Hematopoietic multipotent progenitor cell treated with erythropoietin and hydrocortisone succinate and interleukin-3 and kit ligand, for 17 days (in vitro differentiated cells): ENCODE data around the gene GYPC.
"Not testable (repeated sequence)": the region's sequence is repeated elsewhere in the genome, so short reads cannot be mapped to it uniquely, and the experiment has no call there.

Experiments
- DNase-seq: peaks from one replicate; pipeline ENCODE4 v3.0.0-alpha.2; 2015; ENCODE audit warnings: low spot score

Gene GYPC

DNA sequence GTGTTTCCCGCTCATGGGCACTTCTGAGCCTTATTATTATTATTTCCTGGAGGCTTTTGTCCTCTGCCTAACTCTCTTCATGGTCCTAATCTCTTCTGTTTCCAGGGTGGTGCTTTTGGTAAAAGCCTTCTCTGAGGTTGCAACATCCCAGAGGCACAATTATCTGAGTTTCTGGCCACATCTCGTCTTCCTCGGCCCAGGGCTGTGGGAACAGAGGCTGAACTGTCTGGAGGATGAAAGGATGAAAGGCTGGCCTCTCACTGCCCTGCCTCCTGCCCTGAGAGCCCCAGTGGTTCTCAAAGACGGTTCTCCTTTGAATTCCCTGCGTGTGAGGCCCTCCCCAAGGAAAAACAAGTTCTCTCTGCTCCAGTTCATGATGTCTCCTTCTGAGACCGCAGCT lies 13.8 kb downstream of the GYPC start:
- peak; percentile 18 for DNase-seq

DNA sequence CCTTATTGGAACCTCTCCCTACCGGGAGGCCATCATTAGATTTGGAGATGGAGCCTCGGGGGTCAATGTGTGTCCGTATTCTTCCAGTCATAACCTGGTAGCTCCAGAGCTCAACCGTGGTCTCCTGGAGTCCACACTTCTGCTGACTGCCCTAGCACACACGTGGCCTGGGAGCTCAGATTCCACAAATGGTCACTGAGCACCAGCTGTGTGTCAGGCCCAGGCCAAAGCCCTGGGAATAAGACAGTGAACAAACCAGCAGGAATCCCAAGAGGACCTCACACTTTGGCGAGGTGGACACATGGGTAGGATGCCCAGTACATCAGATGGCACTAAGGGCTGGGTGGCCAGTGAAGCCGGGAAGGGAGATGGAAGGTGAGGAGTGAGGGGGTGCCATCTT lies 15.5 kb downstream of the GYPC start:
- no peak for DNase-seq

DNA sequence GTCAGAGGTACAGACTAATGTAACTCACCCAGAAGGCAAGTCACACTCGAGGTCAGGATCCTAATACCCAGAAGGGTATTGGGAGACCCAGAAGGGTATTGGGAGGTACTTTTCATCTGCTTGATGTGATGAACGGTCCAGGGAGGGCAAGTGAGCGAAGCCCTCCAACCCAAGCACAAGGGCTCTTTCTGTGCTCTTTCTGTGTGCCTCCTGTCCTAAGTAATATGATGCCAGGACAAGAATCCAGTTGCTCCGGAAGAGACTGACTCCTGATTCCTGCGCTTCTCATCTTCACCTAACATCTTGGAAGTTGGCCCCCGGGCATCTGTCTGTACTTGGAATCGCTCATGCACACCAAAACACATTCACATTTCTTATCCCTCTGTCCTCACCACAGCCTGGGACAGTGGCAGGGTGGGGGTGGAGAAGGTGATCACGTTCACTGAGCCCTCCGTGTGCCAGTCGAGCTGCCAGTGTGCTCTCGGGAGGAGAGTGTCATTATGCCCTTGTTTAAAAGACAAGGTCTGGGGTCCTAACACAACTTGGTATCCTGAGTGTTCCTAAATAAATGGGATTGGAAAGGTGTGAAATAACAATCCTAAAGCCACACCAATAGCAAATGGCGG lies 17.1 kb downstream of the GYPC start:
- peak; percentile 69 for DNase-seq

DNA sequence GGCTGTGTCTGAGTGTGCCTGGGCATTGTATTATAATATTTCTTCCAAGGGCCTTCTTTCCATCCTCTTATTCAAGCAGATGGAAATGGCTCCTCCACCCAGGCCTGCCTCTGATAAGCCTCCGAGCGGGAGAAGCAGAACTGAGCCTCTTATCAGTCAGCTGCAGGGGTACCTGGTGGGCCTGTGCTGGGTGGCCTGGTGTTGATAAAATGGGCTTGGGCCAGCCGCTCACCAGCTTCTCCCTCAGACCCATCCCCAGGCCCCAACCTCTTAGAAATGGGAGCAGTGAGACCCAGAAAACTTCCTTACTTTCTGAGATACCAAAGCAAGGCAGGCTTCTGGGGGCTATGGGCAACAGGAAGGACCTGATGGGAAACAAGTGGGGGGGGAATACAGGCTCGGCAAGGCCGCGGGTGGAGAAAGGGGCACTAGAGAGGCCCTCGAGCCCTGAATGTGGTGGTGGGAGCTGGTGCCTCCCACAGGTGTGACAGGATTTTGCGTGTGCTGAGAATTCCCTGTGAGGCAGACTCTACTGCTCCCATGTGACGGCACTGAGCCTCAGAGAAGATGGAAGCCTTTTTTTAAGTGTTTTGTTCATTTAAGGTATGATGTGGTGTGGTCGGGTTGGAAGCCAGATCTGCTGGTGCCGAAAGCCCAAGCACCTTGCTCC lies 18.3 kb downstream of the GYPC start:
- peak; percentile 92 for DNase-seq

DNA sequence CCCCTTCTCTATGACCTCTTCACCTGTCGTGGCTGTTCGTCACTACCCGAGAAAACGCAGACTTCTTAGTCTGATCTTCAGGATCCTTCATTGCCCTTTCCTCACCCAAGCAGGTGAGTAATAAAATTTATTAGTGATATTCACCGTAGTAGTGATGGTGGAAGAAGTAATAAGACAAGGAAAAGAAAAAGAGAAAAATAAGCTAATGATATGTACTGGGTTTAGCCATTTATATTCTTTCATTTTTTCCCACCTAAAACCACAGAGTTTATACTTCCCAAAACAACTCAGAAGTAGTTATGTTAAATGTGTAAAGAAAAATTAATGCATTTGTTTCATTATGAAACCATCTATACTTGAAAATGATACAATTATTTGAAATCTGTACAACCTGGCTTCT lies 19.7 kb downstream of the GYPC start:
- no peak for DNase-seq

DNA sequence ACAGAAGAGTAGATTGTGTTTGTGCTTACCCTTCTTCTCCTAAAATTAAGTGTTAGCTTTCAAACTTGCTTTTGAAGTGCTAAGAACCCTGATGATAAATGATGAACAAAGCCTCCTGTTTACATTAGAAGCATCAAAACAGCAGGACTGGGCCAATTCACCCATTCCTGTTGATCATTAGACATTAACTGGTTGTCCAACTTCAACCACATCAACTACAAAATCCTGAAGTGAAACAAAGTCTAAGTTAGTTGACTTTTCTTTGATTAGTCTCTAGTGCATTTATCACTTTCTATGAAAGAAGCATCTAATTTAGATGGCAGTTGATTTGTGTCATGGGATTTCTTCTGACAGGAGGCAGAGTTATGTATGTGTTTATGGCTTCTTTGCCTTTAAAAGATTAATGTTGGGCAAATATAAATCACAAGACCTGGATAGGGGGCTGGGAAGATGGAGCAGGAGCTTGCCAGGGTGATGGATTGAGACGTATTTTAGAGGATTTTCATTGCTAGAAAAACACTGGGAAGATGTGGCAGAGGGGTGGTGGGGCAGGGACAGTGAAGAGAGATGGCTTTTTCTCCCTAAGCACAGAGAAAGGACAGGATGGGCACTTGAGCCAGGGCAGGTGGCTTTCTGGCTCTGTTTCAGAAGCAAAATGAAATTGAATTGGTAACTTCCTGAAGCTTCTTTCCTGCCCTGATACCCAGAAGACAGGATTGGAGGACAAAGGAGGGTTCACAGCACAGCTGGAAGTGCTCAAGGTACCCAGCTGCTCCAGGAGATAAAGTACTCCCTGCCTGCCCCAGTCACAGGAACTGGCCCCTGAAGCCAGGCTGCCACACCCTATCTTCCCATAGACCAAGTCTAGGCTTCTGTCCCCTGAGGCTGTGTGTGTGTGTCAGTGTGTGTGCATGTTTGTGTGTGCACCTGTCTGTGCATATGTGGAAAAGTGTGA lies 20.5 kb downstream of the GYPC start:
- DNase-seq: peak; percentile 85

DNA sequence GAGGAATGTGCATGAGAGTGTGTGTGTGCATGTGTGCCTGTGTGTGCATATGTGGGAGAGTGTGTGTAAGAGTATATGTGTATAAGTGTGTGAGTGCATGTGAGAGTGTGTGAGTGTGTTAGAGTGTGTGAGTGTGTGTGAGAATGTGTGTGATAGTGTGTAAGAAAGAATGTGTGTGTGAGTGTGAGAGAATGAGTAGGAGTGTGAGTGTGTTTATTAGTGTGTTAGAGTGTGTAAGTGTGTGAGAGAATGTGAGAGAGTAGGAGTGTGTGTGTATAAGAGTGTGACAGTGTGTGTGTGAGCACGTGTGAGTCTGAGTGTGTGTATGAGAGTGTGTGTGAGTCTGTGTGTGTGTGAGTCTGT lies 21.2 kb downstream of the GYPC start:
- no peak for DNase-seq

DNA sequence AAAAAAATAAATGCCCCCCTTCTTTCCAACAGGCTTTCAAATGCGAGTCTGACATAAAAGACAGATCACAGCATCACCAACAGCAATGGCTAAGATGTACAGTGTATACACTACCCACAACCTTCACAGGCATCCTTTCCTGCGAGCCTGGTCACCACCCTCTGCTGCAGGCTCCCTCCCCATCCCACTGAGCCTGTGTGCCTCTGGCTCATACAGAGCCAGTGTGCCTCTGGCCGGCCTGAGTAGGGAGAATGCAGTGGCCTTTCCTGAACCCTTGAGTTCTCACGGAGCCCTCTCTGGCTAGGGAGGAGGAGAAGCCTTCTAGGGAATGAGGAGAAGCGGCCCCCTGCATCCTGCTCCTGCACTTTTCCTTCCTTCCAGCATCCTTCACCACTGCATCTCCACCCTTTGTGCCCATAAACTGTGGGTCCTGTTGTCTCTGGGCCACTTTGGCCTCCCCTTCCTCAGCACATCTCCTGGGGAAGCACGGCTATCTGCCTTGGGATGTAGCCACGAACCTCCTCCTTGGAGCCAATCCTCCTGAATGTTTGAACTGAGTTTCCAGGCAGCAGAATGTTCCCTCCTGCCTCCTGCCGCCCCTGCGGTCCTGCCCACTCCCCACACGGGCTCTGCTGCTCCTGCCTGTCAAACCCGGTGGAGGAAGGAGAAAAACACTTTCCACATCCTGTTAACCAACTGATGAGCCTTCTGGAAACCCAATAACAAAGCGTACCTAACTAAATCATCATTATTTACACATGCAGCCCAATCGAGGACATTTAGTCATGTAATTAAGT lies 22.5 kb downstream of the GYPC start:
- no peak for DNase-seq

DNA sequence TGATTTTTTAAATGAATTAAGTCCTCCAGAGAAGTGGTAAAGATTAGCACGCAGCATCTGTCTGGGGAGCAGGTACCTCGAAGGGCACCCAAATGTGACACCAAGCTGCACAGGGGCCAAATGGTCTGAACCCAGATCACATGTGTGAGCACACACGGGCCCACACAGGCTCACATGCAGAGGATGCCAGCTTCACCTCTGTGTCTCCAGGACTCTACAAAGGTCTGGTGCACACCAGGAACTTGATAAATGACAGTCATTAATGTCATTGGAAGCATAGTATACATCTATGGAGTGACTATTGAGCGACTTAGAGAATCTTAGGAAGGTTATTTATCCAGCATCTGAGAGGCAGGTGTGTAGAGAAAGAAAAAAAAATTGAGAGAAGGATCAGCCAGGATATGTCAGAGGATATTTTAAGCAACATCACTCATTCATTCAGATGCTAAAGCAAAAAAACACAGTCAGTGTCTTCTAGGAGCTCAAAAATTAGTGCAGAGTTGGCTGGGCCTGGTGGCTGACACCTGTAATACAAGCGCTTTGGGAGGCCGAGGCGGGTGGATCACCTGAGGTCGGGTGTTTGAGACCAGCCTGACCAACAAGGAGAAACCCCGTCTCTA lies 23.2 kb downstream of the GYPC start:
- DNase-seq: no peak

DNA sequence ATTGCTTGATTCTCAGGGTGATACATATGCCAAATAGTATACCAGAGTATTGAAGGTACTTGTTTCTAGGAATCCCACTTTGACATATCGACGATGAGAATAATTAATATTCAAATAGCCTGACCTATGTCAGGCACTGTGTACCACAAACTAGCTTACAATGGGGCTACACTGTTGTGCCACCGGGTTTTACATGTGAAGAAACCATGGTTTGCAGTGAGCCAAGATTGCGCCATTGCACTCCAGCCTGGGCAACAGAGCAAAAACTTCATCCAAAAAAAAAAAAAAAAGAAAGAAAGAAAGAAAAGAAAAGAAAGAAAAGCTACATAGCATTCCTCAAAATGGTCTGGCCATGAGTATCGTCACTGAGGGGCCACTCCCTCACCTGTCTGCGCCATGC lies 25.5 kb downstream of the GYPC start:
- no peak for DNase-seq

DNA sequence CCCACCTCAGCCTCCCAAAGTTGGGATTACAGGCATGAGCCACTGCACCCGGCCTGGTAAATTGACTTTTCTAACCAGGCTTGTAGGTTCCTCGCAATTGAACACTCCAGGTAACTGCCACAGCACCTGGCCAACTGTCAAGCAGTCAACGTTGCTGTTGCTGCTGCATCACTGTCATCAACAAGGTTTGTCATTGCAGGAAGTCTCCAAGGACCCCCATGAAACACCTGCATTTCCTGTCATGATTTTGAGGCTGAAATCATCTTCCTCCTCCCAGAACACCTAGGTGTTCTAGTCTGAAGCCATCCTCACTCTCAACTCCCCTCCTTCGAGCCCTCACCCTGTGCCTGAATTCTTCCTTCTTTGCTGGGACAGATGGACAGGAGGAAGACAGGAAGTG lies 29.7 kb downstream of the GYPC start:
- no peak for DNase-seq

DNA sequence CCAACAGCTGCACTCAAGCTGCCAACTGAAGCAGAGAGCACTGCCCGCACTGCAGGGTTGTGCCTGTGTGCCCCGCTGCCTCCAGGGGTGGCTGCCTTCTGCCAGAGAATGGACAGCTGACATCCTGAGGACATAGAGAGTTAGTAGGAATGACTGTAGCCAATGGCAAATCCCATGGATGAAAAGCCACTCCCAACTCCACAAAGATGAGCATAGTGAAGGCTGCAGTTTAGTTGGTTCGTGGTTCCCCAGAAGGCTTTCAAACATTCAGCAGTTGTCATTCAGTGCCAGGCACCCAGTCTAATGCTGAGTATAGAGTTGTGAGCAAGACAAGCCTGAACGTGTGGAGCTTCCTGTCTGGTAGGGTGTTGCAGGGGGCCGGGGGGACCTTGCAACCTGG lies 30.3 kb downstream of the GYPC start:
- no peak for DNase-seq

DNA sequence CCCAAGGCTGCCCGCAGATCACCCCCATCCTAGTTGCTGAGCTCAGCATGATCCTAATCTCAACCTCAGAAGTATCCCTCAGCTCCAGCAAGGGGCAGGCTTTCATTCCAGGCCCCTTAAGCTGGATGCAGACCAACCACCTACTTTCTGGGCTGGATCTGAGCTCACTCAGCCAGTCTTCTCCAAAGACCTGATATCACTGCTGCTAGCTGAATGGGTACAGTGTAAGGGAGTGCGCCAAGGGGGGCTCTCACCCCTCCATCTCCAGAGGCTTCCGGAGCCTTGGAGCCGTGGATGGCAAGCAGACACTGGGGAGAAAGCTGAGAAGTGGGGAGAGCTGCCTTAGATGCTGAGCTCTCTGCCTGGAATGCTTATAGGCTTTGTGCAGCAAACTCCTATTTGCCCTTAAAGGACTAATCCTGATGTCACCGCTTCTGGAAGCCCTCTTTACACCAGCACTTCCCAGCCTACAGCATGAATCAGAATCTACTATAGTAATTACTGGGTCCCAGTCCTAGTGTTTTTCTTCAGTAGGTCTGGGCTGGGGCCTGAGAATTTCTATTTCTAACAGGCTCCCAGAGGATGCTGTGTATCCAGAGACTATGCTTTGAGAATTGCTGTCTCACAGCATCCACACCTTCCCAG lies 31.0 kb downstream of the GYPC start:
- no peak for DNase-seq

DNA sequence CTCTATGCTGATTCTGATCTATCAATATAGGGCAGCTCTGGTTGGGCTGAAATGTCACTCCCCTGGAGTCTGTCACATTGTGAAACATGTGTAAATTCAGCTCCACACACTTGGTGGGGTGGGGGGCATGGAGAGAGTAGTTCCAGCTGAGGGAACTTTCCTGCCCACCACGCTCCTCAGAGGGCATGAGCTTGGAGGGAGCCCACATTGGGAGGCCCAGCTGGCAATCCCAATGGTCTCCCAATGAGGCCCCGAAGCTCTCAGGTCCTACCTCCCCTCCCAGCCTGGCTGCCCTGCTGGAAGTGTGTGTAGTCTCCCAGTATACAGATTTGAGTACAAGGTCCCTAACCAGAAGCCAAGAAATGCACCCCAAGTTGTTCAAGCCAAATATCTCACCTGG lies 31.5 kb downstream of the GYPC start:
- DNase-seq: no peak

DNA sequence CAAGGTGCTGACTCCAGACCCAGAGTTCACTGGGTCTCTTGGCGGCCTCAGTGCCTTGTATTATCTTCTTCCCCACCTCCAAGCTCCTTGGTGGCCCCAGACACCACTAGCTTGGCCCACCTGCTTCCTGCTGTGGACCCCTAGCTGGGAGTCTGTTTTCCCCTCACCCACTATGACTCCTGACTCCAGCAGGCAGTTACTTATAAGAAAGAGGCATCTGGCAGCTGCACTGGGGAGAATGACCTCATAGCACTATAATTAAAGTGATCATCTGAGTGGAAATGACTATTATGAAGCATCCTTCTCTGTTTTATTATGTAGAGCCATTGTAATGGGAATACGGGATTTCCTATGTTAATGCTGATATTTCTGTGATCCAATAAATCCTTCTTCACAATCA lies 32.6 kb downstream of the GYPC start:
- not testable (repeated sequence) for DNase-seq

DNA sequence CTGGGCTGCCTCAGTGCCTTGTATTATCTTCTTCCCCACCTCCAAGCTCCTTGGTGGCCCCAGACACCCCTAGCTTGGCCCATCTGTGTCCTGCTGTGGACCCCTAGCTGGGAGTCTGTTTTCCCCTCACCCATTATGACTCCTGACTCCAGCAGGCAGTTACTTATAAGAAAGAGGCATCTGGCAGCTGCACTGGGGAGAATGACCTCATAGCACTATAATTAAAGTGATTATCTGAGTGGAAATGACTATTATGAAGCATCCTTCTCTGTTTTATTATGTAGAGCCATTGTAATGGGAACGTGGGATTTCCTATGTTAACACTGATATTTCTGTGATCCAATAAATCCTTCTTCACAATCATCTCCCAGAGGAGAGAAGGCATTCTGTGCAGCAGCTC lies 36.3 kb downstream of the GYPC start:
- DNase-seq: not testable (repeated sequence)

DNA sequence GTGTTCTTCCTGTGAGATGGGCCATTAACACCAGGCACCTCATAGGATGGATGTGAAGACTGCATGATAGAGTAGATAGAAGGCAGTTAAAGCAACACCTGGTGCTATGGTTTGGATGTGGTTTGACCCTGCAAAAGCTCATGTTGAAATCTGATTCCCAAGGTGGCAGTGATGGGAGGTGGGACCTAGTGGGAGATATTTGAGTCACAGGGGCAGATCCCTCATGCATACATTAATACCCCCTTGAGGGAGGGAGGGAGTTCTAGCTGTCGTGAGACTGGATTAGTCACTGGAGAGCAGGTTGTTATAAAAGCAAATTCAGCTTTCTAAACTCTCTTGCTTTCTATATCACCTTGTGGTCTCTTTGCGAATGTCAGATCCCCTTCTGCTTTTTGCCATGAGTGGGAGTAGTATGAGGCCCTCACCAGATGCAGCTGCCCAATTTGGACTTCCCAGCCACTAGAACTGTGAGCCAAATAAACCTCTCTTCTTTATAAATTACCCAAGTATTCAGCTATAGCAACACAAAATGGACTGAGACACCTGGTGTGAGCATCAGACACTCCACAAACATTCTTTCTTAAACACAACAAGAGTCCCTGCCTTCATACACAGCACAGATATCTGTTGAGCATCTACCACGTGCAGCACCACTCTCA lies 37.1 kb downstream of the GYPC start:
- DNase-seq: not testable (repeated sequence)

DNA sequence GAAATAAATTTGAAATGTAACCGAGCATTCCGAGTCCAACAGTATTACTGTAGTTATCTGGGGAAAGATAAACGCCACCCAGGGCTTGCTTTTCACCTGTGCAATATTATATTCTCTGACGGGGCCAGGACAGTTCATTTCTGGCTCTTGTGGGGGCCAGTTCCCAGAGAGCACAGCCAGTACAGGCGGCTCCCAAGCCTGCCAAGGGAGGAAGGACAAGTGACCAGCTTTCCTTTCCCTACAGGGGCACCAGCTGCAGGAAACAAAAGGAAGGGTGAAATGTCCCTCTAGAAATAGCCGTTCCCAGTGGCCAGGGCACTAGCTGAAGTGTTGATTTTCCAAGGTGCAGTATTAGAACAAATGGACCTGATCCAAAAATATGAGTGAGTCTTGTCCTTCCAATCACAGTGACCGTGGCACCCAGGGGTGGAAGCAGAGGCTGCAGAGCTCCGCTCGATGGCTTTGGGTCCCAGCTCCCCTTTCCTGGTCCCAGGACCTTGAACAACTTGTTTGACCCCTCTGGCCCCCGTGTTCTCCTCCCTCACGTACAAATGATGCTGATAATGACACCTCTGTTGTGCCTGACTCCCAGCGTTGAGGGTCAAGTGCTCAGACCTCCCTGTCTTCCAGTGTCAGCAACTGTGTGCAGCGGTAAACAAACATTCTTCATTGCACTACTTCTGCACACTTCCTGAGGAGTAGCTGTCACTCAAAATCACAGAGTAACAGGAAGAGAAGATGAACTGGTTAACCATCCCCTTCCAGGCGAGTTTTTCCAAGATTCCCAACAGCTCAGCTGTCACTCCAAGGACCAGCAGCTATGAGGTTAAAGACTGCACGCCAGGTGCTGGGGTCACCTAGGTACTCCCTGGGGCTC lies 40.9 kb downstream of the GYPC start:
- DNase-seq: no peak

DNA sequence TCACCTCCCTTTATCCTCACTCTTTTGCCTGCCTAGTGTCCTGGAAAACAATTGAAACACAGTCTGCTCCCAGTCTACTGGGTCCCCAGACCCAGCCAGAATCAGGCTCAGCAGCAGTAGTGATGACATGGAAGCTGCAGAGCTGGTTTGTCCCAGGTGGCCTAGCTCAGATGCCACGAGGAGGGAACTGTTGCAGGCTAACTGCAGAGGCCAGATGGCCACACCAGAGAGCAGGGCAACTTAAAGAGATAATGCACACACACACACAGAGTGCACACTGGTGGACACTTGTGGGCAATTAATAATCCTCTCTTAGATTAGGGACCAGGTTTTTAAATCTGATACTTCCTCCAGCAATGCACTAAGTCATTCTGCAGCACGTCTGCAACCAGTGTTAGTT lies 42.4 kb downstream of the GYPC start:
- DNase-seq: no peak

DNA sequence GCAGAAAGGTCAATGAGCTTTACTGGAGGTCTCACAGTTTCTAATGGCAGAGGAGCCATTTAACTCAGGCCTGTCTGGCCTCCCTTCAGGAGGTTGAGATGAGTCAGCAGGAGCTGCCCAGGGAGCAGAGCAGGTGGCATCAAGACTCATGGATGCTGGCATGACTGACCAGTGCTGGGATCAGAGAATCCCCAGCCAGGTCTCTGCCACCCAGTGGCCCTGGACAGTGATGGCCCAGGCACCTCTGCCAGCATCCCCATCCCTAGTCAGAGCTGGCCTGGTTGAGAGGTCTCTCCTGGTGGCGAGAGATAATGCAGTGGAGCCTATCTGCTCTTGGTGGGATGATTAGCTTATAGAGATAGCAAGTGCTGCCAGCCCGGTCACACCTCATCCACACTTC lies 43.1 kb downstream of the GYPC start:
- DNase-seq: peak; percentile 75
